T-helper 17 cell (primary cell): ENCODE measurements around the gene COA1. TPM values are rescaled to one million over a fixed set of nuclear protein-coding genes. Genes with fewer than 3 reads are reported as not detected.
A peak's percentile ranks its signal among the peaks of the same experiment; 100 is the strongest.

Experiments used
- ATAC-seq: fragments of 150-1000 bp; cut with Tn5 transposase; 2 replicates; pipeline ENCODE4 v1.10.0; 2021; ENCODE audit warnings: mild to moderate bottlenecking, moderate library complexity
- DNase-seq, 3 donors: peaks; one replicate each; pipeline versions ENCODE4 v3.0.0 to v3.0.0-alpha.2; 2020 to 2021
- H3K9me3 ChIP-seq: one replicate; pipeline ENCODE4 v1.7.0; 2013; ENCODE audit warnings: low read length, mild to moderate bottlenecking; ENCODE audit not compliant: control insufficient read depth, poor library complexity, severe bottlenecking
- H3K27ac Mint-ChIP-seq: one replicate; pipeline ENCODE4 v1.8.0; 2022; ENCODE audit warnings: mild to moderate bottlenecking, moderate library complexity, mixed read lengths
- H3K27me3 Mint-ChIP-seq: one replicate; pipeline ENCODE4 v1.8.0; 2022; ENCODE audit warnings: mixed read lengths
- H3K36me3 Mint-ChIP-seq: one replicate; pipeline ENCODE4 v1.8.0; 2022; ENCODE audit warnings: low read depth, mixed read lengths
- H3K4me1 Mint-ChIP-seq: one replicate; pipeline ENCODE4 v1.8.0; 2022; ENCODE audit warnings: mild to moderate bottlenecking, mixed read lengths
- H3K4me3 Mint-ChIP-seq: one replicate; pipeline ENCODE4 v1.8.0; 2022; ENCODE audit warnings: mild to moderate bottlenecking, moderate library complexity, mixed read lengths
- total RNA-seq, 4 donors: library from RNA in 2 of 4; stranded (reverse) in 2 of 4; gene quantifications; one replicate each; pipeline ENCODE4 v1.2.3 and lab custom pipeline; 2022 to 2026

COA1 gene
- total RNA-seq, 2 donors from 2014 or later, result 51.1 to 55.0 TPM

DNA sequence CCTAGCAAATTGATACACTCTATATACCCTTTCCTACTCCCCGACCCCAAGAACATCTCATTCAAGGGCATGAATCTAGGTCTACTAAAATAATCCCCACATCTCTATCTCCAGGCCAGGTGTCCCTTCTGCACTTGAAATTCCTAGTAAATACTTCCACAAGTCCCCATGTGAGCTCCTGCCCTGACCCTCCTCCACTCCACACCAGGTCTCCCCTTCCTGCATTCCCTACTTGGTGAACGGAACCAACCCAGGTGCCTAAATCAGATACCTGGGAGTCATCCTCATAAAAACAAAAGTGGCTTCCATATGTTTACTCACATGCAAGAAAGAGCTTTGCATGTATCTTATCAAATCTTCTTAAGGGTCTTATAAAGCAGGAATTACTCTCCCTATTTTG lies 69.2 kb downstream of the COA1 start:
- Mint-ChIP-seq H3K27ac (peak overlapping the region; percentile 88), H3K36me3 (peaks cover 4% of the 10 kb centered on the region), H3K27me3 (no peaks in the 10 kb centered on the region), H3K4me3 (peak overlapping the region; percentile 46), H3K4me1 (peaks cover 34% of the 10 kb centered on the region)
- DNase-seq (no peak), ATAC-seq (no peak)
- no peaks in the 10 kb centered on the region for H3K9me3 ChIP-seq

- no peaks in the 10 kb centered on the region for H3K9me3 ChIP-seq
- ATAC-seq (no peak), DNase-seq (no peak)
- peak overlapping the region; percentile 88 for H3K27ac Mint-ChIP-seq
- no peak overlapping the region for H3K4me3 Mint-ChIP-seq
- no peaks in the 10 kb centered on the region for H3K27me3 Mint-ChIP-seq
- peaks cover 31% of the 10 kb centered on the region for H3K4me1 Mint-ChIP-seq
- peaks cover 6% of the 10 kb centered on the region for H3K36me3 Mint-ChIP-seq
These were observed 69.8 kb downstream of the COA1 start for GRCh38 chr7:43659549-43659896.

- peaks cover 10% of the 10 kb centered on the region for H3K36me3 Mint-ChIP-seq
- peaks cover 36% of the 10 kb centered on the region for H3K4me1 Mint-ChIP-seq
- ATAC-seq (peak; percentile 36), DNase-seq (no peak)
- H3K27me3 Mint-ChIP-seq, result no peaks in the 10 kb centered on the region
- peak overlapping the region; percentile 88 for H3K27ac Mint-ChIP-seq
- H3K9me3 ChIP-seq, result no peaks in the 10 kb centered on the region
- peak overlapping the region; percentile 64 for H3K4me3 Mint-ChIP-seq
These were observed 70.4 kb downstream of the COA1 start for GRCh38 chr7:43658718-43659548.

DNA sequence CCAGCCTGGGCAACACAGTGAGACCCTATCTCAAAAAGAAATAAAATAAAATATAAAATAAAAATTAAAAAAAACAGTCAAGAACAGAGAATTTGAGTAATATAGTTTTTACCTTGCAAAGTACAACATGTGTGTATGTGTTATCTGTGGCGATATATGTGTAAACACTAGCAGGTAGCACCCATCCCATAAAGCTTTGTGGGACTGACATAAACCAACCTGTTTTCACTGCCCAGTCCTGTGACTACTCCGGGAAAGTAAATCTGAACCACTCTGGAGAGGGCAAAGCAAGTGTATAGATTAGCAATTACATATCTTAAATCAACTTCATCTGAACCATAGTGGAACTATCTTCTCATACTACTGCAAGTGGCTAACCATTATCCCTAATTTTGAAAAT lies 72.3 kb downstream of the COA1 start:
- no peaks in the 10 kb centered on the region for H3K9me3 ChIP-seq
- DNase-seq (no peak), ATAC-seq (no peak)
- Mint-ChIP-seq H3K36me3 (peaks cover 12% of the 10 kb centered on the region), H3K27me3 (no peaks in the 10 kb centered on the region), H3K27ac (no peak overlapping the region), H3K4me1 (peaks cover 38% of the 10 kb centered on the region), H3K4me3 (no peak overlapping the region)

GRCh38 chr7:43655584-43655983 lies 73.7 kb downstream of the COA1 start:
- Mint-ChIP-seq H3K27me3 (no peaks in the 10 kb centered on the region), H3K27ac (no peak overlapping the region), H3K4me1 (peaks cover 42% of the 10 kb centered on the region), H3K36me3 (peaks cover 12% of the 10 kb centered on the region), H3K4me3 (no peak overlapping the region)
- ATAC-seq (no peak), DNase-seq (no peak)
- no peaks in the 10 kb centered on the region for H3K9me3 ChIP-seq

DNA sequence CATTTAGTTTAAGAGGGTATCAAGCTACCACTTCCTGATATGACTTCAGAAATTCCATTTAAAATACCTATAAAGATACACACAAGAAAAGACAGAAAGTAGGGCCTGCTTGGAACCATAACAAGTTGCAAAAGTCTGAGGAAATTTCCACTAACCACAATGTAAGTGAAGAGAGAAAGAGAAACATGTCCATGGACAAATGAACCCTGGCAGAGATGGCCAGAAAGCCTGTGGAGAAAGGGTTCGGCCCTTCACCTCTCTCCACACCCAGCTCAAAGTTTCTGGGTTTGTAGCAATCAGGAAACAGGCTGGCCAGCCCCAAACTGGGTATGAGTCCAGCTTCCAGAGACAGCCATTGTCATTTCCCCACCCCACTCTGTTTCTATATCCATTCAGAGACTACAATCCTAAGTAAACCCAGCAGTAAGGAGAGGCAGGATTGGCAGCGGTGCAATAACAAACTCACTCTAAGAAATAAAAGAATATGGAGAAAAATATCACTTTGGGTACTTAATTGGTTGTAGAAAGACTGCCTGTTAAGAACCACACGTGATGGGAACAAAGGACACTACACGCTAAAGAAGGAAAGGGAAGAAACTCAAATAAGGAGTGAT lies 75.3 kb downstream of the COA1 start:
- Mint-ChIP-seq H3K4me3 (no peak overlapping the region), H3K27ac (peak overlapping the region; percentile 94), H3K27me3 (no peaks in the 10 kb centered on the region), H3K36me3 (peaks cover 12% of the 10 kb centered on the region), H3K4me1 (peaks cover 47% of the 10 kb centered on the region)
- DNase-seq (no peak), ATAC-seq (no peak)
- H3K9me3 ChIP-seq, result no peaks in the 10 kb centered on the region

- Mint-ChIP-seq H3K4me3 (no peak overlapping the region), H3K36me3 (peaks cover 8% of the 10 kb centered on the region), H3K27ac (peak overlapping the region; percentile 94), H3K4me1 (peaks cover 47% of the 10 kb centered on the region), H3K27me3 (no peaks in the 10 kb centered on the region)
- ATAC-seq (no peak), DNase-seq (no peak)
- no peaks in the 10 kb centered on the region for H3K9me3 ChIP-seq
These were observed 75.9 kb downstream of the COA1 start for GRCh38 chr7:43653466-43653865.

GRCh38 chr7:43652364-43652763 lies 77.0 kb downstream of the COA1 start:
- no peaks in the 10 kb centered on the region for H3K9me3 ChIP-seq
- Mint-ChIP-seq H3K36me3 (peaks cover 7% of the 10 kb centered on the region), H3K27me3 (no peaks in the 10 kb centered on the region), H3K4me1 (peaks cover 54% of the 10 kb centered on the region), H3K4me3 (no peak overlapping the region), H3K27ac (peak overlapping the region; percentile 94)
- DNase-seq, result no peak
- ATAC-seq, result no peak

DNA sequence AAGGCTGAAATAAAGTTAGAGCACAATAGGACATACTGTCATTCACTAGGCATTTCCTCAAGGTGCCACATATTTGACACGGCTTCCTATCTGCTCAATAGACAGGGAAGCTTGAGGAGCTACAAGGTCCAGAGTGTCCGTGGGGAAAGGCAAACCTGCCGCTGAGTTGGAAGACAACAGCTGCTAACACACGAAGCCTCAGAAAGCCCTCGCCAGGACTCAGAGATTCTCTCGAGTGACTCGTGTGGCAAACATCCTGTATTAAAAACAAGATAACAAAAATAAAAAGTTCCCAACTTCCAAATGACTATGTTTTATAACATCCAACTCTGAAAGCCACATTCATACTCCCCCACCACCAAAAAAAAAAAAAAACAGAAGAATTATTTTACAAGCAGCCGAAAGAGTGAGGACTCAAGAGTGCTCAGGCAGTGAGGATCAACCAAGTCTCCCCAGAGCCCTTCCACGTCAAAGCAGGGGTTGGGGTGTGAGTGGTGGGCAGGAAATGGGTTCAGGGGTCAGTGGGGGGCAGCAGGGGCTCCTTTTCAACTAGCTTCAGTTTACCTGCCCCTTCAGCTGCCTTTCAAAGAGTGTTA lies 78.8 kb downstream of the COA1 start:
- Mint-ChIP-seq H3K27me3 (no peaks in the 10 kb centered on the region), H3K36me3 (peaks cover 7% of the 10 kb centered on the region), H3K27ac (peak overlapping the region; percentile 94), H3K4me3 (peak overlapping the region; percentile 94), H3K4me1 (peaks cover 70% of the 10 kb centered on the region)
- no peaks in the 10 kb centered on the region for H3K9me3 ChIP-seq
- DNase-seq (no peak), ATAC-seq (no peak)

DNA sequence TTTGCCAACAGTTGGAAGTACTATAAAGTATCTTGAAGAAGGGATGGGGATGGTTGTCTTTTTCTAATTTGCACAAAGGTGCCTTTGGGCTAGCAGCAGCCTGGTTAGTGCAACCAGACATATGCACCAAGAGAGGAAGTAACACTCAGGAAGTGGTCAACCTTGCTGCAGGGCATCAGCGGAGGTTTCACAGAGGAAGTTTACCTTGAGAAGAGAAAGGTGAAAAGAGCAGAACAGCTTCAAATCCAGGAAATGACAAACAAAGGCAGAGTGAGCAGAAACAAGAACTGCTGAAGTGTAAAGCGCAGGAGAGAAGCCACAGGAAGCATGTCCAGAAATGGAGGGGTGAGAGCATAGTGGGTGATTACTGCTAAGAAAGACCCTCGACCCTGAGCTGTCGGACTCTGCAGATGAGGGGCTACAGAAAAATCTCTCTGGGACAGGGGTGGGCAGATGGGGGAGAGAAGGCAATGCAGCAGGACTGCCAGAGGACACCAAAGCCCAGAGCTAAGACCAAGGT lies 79.5 kb downstream of the COA1 start:
- Mint-ChIP-seq H3K36me3 (peaks cover 7% of the 10 kb centered on the region), H3K4me3 (peak overlapping the region; percentile 94), H3K4me1 (peaks cover 74% of the 10 kb centered on the region), H3K27ac (peak overlapping the region; percentile 94), H3K27me3 (no peaks in the 10 kb centered on the region)
- ATAC-seq (peak; percentile 72), DNase-seq (peak in 2 of 3 donors; percentile 39 to 55)
- no peaks in the 10 kb centered on the region for H3K9me3 ChIP-seq

GRCh38 chr7:43648473-43649406 lies 80.6 kb downstream of the COA1 start:
- peak overlapping the region; percentile 94 for H3K27ac Mint-ChIP-seq
- peak overlapping the region; percentile 94 for H3K4me3 Mint-ChIP-seq
- H3K27me3 Mint-ChIP-seq, result no peaks in the 10 kb centered on the region
- ATAC-seq, result peak; percentile 77
- peaks cover 75% of the 10 kb centered on the region for H3K4me1 Mint-ChIP-seq
- DNase-seq, result peak; percentile 31 to 67 (median 53)
- H3K36me3 Mint-ChIP-seq, result peaks cover under 1% of the 10 kb centered on the region
- H3K9me3 ChIP-seq, result no peaks in the 10 kb centered on the region

DNA sequence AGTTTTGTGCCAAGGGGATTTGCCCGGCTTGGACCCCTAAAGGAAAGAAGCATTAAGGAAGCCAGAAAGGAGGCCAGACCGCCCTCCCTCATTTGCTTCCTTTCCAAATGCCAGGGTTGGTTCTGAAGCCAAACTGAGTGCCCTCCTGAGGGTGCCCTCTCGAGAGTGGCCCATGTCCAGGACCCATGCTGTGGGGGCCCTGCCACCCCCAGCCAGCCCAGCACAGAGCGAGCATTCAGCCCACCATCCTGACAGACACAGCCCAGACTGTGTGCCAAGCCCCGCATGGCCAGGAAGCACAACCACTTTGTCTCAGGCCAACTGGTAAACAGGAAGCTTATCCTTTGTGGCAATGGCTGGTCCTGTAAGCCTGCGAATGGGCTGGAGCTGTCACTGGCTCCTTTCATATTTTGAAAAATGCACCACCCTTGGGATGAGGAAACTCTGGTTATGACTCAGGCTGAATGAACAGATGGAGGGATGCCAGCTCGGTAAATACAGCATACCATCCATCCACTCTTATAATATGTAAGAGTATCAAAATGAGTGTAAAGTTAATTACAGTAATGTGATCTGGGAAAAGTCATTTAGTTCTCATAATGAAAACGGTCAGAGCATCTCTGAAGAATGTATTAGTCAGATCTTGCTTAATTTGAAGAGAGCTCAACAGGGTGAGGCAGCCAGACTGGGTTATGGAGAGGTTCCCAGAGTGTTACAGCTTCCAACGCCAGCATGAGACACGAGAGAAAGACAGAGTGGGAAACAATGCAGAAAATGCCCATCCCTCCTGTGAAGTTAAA lies 81.5 kb downstream of the COA1 start:
- Mint-ChIP-seq H3K27me3 (no peaks in the 10 kb centered on the region), H3K4me3 (peak overlapping the region; percentile 94), H3K4me1 (peaks cover 79% of the 10 kb centered on the region), H3K36me3 (peaks cover 4% of the 10 kb centered on the region), H3K27ac (peak overlapping the region; percentile 94)
- H3K9me3 ChIP-seq, result no peaks in the 10 kb centered on the region
- DNase-seq (no peak), ATAC-seq (peak; percentile 3)
